Fibroblast of lung (primary cell): ENCODE data around the gene E2F2.

Experiments used
- CTCF ChIP-seq, 2 donors: IDR thresholded peaks in 1 of 2; conservative IDR thresholded peaks in 1 of 2; 1 replicate in 1 of 2; 2 replicates in 1 of 2; pipeline ENCODE4 v1.5.1; 2011 to 2012; ENCODE audit warnings: low read length in 2 of 2, control low read depth in 1 of 2, inconsistent platforms in 1 of 2, low read depth in 1 of 2, mild to moderate bottlenecking in 1 of 2
- EZH2 ChIP-seq: IDR thresholded peaks from 2 replicates; pipeline ENCODE4 v1.5.1; 2012; ENCODE audit warnings: low read length, control low read depth, mild to moderate bottlenecking; ENCODE audit errors: missing control alignments

- no peak for TF ChIP-seq CTCF (conservative IDR thresholded peaks at IDR 0.05 in 1 of 2, IDR thresholded peaks at IDR 0.05 in 1 of 2; ENCODE audit: low read depth in 1 of 2, low read length in 2 of 2)
- no peak for TF ChIP-seq EZH2
Measured at GRCh38 chr1:23537296-23537973, 6.4 kb upstream of the E2F2 start.
